Lower leg skin (tissue), 3 donors: ENCODE data around the gene FDX2.

Experiments used
- CTCF ChIP-seq, 3 donors: fragments of 450-650 bp; IDR thresholded peaks; one replicate each; pipeline ENCODE4 v1.5.1; 2016; ENCODE audit warnings: antibody characterized with exemption in 3 of 3, mild to moderate bottlenecking in 3 of 3, moderate library complexity in 2 of 3
- POLR2A ChIP-seq, 2 donors: fragments of 450-650 bp; IDR thresholded peaks; one replicate each; pipeline ENCODE4 v1.6.1; 2016 to 2017; ENCODE audit warnings: antibody characterized with exemption in 2 of 2, mild to moderate bottlenecking in 1 of 2, moderate library complexity in 1 of 2

GRCh38 chr19:10361569-10362011 is 45.8 kb upstream of the FDX2 start:
- no peak for TF ChIP-seq CTCF (IDR thresholded peaks at IDR 0.05)
- TF ChIP-seq POLR2A (IDR thresholded peaks at IDR 0.05), result no peak
